ENCODE data around the gene SEPTIN8. TPM values are rescaled to one million over a fixed set of nuclear protein-coding genes. Genes with fewer than 3 reads are reported as not detected.

SEPTIN8 gene
- total RNA-seq, 1 donor from 2014 or later, result 62.7 TPM

DNA sequence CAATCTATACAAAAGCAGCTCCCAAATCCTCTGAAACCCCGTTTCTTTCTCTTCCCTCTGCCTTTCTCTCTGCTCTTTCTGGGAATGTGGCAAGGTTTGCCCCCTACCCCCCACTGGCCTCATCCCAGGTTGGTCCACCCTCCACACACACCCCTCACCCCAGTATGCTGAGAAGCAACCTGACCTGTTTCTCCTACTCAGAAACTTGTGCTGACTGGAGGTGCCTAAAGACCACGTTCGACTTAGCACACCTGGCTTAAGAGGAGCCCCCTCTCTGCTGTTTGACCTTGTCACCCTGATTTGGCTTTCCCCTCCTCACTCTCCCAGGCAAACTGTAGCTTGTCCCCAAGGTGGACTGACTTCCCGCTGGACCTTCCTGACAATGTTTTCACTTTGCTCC, 1.1 kb upstream of the SEPTIN8 start:
- peak overlapping the region; percentile 77 for H3K27ac Mint-ChIP-seq
- no peaks in the 10 kb centered on the region for H3K36me3 Mint-ChIP-seq
- no peaks in the 10 kb centered on the region for H3K9me3 Mint-ChIP-seq
- H3K4me3 Mint-ChIP-seq, result peak overlapping the region; percentile 85
- TF ChIP-seq, protein P1, sequence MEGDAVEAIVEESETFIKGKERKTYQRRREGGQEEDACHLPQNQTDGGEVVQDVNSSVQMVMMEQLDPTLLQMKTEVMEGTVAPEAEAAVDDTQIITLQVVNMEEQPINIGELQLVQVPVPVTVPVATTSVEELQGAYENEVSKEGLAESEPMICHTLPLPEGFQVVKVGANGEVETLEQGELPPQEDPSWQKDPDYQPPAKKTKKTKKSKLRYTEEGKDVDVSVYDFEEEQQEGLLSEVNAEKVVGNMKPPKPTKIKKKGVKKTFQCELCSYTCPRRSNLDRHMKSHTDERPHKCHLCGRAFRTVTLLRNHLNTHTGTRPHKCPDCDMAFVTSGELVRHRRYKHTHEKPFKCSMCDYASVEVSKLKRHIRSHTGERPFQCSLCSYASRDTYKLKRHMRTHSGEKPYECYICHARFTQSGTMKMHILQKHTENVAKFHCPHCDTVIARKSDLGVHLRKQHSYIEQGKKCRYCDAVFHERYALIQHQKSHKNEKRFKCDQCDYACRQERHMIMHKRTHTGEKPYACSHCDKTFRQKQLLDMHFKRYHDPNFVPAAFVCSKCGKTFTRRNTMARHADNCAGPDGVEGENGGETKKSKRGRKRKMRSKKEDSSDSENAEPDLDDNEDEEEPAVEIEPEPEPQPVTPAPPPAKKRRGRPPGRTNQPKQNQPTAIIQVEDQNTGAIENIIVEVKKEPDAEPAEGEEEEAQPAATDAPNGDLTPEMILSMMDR (conservative IDR thresholded peaks at IDR 0.05), result no peak
- DNase-seq (ENCODE audit: extremely low spot score, unreplicated experiment), result no peak
- H3K4me1 Mint-ChIP-seq (ENCODE audit: unreplicated experiment), result peaks cover 19% of the 10 kb centered on the region
- H3K27me3 Mint-ChIP-seq, result peaks cover 33% of the 10 kb centered on the region

DNA sequence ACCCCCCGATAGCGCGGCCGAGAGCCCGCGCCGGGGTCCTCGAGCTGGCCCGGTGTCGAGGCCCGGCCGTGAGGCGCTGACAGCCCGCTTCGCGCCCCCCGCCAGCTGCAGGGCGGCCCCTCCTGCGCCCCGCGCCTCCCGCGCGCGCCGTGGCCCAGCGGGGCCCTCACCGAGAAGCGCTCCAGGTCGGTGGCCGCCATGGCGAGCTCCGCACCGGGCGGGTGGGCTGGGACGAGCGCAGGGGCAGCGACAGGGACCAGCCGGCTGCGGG, 166 bp downstream of the SEPTIN8 start:
- Mint-ChIP-seq H3K4me3 (no peak overlapping the region), H3K36me3 (no peaks in the 10 kb centered on the region), H3K27me3 (peaks cover 31% of the 10 kb centered on the region), H3K27ac (no peak overlapping the region), H3K4me1 (ENCODE audit: unreplicated experiment) (peaks cover 23% of the 10 kb centered on the region), H3K9me3 (no peaks in the 10 kb centered on the region)
- DNase-seq (ENCODE audit: extremely low spot score, unreplicated experiment), result no peak
- TF ChIP-seq, protein P1 (conservative IDR thresholded peaks at IDR 0.05), result no peak

DNA sequence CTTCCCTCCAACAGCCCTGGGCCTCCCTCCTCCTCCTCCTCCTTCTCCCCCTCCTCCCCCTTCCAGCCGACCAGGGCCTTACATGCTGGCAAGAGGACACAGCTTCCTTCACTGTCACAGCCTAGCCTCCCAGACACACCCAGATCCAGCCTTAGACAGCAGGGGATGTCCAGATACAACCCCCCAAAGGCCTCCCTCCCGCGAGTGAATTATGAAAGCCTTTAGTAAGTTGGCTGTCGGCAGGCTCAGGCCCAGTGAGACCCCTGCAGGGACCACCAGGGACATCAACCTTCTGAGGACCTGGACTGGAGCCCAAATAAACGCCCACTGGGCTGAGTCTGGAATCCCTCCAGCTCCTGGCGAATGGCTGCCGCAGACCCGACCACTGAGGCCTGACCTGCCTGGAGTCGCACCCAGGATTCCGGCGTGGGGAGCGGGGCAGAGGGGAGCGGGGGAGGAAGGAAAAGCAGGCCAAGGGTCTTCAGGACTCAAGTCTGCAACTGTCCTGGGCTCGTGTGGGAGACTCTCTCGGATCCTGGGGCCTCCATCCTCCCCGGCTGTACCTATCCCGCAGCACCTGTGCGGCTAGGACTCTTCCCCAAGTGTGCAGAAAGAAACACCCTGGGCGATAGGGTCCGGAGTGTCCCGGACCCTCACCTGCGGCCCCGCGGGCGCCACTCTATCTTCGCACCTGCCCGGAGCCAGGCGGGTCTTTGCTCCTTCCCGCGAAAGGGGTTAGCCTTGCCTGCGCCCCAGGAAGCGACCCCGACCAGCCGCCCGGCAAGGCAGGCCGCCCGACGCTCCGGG, 705 bp downstream of the SEPTIN8 start:
- peaks cover 23% of the 10 kb centered on the region for H3K4me1 Mint-ChIP-seq (ENCODE audit: unreplicated experiment)
- peak overlapping the region; percentile 80 for H3K4me3 Mint-ChIP-seq
- peak overlapping the region; percentile 75 for H3K27ac Mint-ChIP-seq
- TF ChIP-seq, protein P1 (conservative IDR thresholded peaks at IDR 0.05), result peak; percentile 53
- H3K36me3 Mint-ChIP-seq, result no peaks in the 10 kb centered on the region
- H3K27me3 Mint-ChIP-seq, result peaks cover 26% of the 10 kb centered on the region
- no peaks in the 10 kb centered on the region for H3K9me3 Mint-ChIP-seq
- no peak for DNase-seq (ENCODE audit: extremely low spot score, unreplicated experiment)

DNA sequence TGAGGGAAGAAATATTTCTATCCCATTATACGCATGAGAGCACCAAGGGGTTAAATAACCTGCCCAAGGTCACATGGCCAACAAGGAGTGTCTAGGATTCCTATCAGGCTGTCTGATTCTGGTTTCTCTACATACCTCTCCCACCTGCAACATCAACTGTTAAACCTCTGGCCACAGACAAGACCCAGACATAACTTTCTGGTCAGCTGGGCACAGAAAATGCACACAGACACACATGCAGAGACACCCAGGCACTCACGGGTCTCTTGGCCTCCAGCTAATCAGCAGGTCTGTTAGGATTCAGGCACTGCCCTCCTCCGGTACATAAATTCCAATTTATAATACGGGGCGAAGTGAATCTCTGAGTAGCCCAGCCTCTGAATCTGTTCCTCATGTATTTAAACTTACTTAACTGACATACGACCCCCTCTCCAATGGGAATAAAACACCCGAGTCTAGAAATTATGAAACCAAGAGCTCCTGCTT, 1.5 kb downstream of the SEPTIN8 start:
- TF ChIP-seq, protein P1 (conservative IDR thresholded peaks at IDR 0.05), result no peak
- DNase-seq (ENCODE audit: extremely low spot score, unreplicated experiment), result no peak
- Mint-ChIP-seq H3K4me3 (peak overlapping the region; percentile 80), H3K36me3 (no peaks in the 10 kb centered on the region), H3K9me3 (no peaks in the 10 kb centered on the region), H3K27ac (peak overlapping the region; percentile 75), H3K4me1 (ENCODE audit: unreplicated experiment) (peaks cover 29% of the 10 kb centered on the region), H3K27me3 (peaks cover 21% of the 10 kb centered on the region)

DNA sequence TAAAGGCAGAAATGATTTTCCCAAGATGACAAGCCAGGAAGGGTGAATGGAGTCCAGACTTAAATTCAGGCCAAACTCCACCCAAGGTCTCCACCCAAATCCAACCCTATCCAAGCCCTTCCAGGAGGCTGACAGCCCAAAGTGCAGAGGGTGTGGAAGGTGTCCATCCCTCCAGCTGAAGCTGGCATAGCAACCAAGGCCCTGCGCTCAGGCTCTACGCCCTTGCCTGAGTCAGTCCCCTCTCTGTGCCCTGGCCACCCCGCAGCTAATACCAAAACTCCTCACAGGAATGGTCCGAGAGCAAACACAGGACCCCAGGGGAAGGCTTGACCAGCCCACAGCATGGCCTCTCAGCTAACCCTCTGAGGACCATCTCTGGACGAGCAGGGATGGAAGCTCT, 2.1 kb downstream of the SEPTIN8 start:
- peaks cover 29% of the 10 kb centered on the region for H3K4me1 Mint-ChIP-seq (ENCODE audit: unreplicated experiment)
- no peak for DNase-seq (ENCODE audit: extremely low spot score, unreplicated experiment)
- TF ChIP-seq, protein P1 (conservative IDR thresholded peaks at IDR 0.05), result no peak
- H3K4me3 Mint-ChIP-seq, result peak overlapping the region; percentile 80
- peaks cover 19% of the 10 kb centered on the region for H3K27me3 Mint-ChIP-seq
- H3K36me3 Mint-ChIP-seq, result no peaks in the 10 kb centered on the region
- peak overlapping the region; percentile 75 for H3K27ac Mint-ChIP-seq
- no peaks in the 10 kb centered on the region for H3K9me3 Mint-ChIP-seq
